Esophagus muscularis mucosa (tissue), 3 donors: ENCODE data around the gene XIRP2.

Experiments
- CTCF ChIP-seq, 3 experiments: fragments of 200-600 bp in 2 of 3; fragments of 450-650 bp in 1 of 3; sonication (generic) in 2 of 3; IDR thresholded peaks; one replicate each; pipeline ENCODE4 v1.5.1; 2017 to 2019; ENCODE audit warnings: antibody characterized with exemption in 3 of 3, mild to moderate bottlenecking in 2 of 3, moderate library complexity in 1 of 3
- EP300 ChIP-seq: sonication (generic); formaldehyde crosslinking; IDR thresholded peaks from one replicate; pipeline ENCODE4 v1.6.1; 2017; ENCODE audit warnings: antibody characterized with exemption

GRCh38 chr2:167104691-167105090 lies 216.4 kb downstream of the XIRP2 start:
- TF ChIP-seq CTCF (IDR thresholded peaks at IDR 0.05) (no peak), EP300 (no peak)
